Measurements from ENCODE around the gene MAN2B1.

DNA sequence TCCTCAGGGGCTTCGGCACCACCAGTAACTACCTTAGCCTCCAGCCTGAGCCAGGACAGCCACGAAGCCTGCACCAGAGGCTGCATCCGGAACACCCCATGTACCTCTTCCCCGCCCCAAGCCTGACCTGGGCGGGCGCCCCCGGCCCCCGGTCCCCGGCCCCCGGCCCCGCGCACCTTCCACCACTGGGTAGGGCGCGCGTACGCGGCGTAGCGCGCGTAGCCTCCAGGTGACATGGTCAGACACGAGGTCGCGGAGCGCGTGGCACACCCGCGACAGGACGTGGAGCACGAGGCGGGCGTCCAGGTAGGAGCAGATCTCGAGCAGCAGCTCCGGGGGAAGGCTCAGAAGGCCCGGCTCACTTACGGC is 29.4 kb upstream of the MAN2B1 start:
- TF ChIP-seq, protein P1, sequence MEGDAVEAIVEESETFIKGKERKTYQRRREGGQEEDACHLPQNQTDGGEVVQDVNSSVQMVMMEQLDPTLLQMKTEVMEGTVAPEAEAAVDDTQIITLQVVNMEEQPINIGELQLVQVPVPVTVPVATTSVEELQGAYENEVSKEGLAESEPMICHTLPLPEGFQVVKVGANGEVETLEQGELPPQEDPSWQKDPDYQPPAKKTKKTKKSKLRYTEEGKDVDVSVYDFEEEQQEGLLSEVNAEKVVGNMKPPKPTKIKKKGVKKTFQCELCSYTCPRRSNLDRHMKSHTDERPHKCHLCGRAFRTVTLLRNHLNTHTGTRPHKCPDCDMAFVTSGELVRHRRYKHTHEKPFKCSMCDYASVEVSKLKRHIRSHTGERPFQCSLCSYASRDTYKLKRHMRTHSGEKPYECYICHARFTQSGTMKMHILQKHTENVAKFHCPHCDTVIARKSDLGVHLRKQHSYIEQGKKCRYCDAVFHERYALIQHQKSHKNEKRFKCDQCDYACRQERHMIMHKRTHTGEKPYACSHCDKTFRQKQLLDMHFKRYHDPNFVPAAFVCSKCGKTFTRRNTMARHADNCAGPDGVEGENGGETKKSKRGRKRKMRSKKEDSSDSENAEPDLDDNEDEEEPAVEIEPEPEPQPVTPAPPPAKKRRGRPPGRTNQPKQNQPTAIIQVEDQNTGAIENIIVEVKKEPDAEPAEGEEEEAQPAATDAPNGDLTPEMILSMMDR (IDR thresholded peaks at IDR 0.05; ENCODE audit: insufficient read depth, low read depth, low read length): no peak
- no peak for TF ChIP-seq EZH2 (IDR thresholded peaks at IDR 0.05; ENCODE audit: insufficient read depth, low read length)
